Endothelial cell of umbilical vein (primary cell): ENCODE measurements around the gene IFNA4. TPM values are rescaled to one million over a fixed set of nuclear protein-coding genes. Genes with fewer than 3 reads are reported as not detected.
"Not testable (repeated sequence)": the region's sequence is repeated elsewhere in the genome, so short reads cannot be mapped to it uniquely, and the experiment has no call there.

Experiments
- BruUV-seq: library from RNA; stranded (reverse); fragments of 400-500 nt; replicated peaks from 2 replicates; lab custom pipeline; 2021; lab: Mats Ljungman, UMichigan
- CTCF ChIA-PET: fragments of 300-600, 350-600 bp; sonication (Branson Sonifier 250); formaldehyde crosslinking; loops from one replicate; lab custom pipeline; 2021; ENCODE audit warnings: antibody characterized with exemption, inconsistent platforms; lab: Charles Lee
- POLR2A ChIA-PET: fragments of 300-600, 350-600 bp; sonication (Branson Sonifier 250); formaldehyde crosslinking; loops from one replicate; lab custom pipeline; 2021; ENCODE audit warnings: antibody characterized with exemption, inconsistent platforms; lab: Charles Lee
- DNase-seq: peaks from one replicate; pipeline ENCODE4 v3.0.0-alpha.2; 2011; ENCODE audit warnings: low read depth, low spot score
- FAIRE-seq: peaks from 2 replicates; lab custom pipeline; 2011; peaks lifted over from hg19 to GRCh38; lab: Jason Lieb, UNC
- H2AFZ ChIP-seq: 2 replicates; pipeline ENCODE4 v1.6.0; 2012; ENCODE audit warnings: low read depth, low read length, control low read depth, inconsistent platforms
- H3K27ac ChIP-seq: 2 replicates; pipeline ENCODE4 v1.5.1; 2011; ENCODE audit warnings: low read depth, mild to moderate bottlenecking, control low read depth, low read length, moderate library complexity; ENCODE audit not compliant: insufficient read depth
- H3K27me3 ChIP-seq, 2 experiments: 2 replicates each; pipeline versions ENCODE4 v1.6.0 to v1.6.1; 2011; ENCODE audit warnings: low read length in 2 of 2, mixed read lengths in 1 of 2; ENCODE audit not compliant: control insufficient read depth in 2 of 2, insufficient read depth in 2 of 2
- H3K36me3 ChIP-seq, 2 experiments: 2 replicates in 1 of 2; 3 replicates in 1 of 2; pipeline ENCODE4 v1.5.1; 2011; ENCODE audit warnings: low read length in 2 of 2, mild to moderate bottlenecking in 1 of 2, moderate library complexity in 1 of 2; ENCODE audit not compliant: control insufficient read depth in 2 of 2, insufficient read depth in 2 of 2; ENCODE audit errors: extremely low read depth in 1 of 2
- H3K4me1 ChIP-seq: 3 replicates; pipeline ENCODE4 v1.5.1; 2011; ENCODE audit warnings: mild to moderate bottlenecking, low read length; ENCODE audit not compliant: control insufficient read depth, insufficient read depth; ENCODE audit errors: extremely low read depth
- H3K4me2 ChIP-seq: 2 replicates; pipeline ENCODE4 v1.6.1; 2011; ENCODE audit warnings: low read length, control low read depth, mixed read lengths; ENCODE audit not compliant: insufficient read depth
- H3K4me3 ChIP-seq, 3 experiments: fragments of 200-600 bp in 1 of 3; sonication (generic), shearing (Covaris generic) in 1 of 3; replicated peaks in 1 of 3; 2 replicates each; pipeline ENCODE4 v1.5.1; 2011 to 2016; ENCODE audit warnings: control low read depth in 3 of 3, low read length in 3 of 3, mild to moderate bottlenecking in 2 of 3, inconsistent platforms in 1 of 3, low read depth in 1 of 3, moderate library complexity in 1 of 3; ENCODE audit not compliant: insufficient read depth in 1 of 3
- H3K79me2 ChIP-seq: 2 replicates; pipeline ENCODE4 v1.6.0; 2012; ENCODE audit warnings: low read length, inconsistent platforms; ENCODE audit not compliant: control insufficient read depth, insufficient read depth
- H3K9ac ChIP-seq: replicated peaks from 2 replicates; pipeline ENCODE3; 2011; ENCODE audit warnings: low read length, control low read depth; ENCODE audit not compliant: insufficient read depth; ENCODE audit errors: extremely low read depth
- H3K9me1 ChIP-seq: replicated peaks from 3 replicates; pipeline ENCODE4 v1.6.0; 2011; ENCODE audit warnings: mild to moderate bottlenecking, low read length; ENCODE audit not compliant: control insufficient read depth, insufficient read depth; ENCODE audit errors: extremely low read depth
- H3K9me3 ChIP-seq: replicated peaks from 2 replicates; pipeline ENCODE4 v1.5.1; 2012; ENCODE audit warnings: low read length, inconsistent platforms; ENCODE audit not compliant: control insufficient read depth, insufficient read depth
- H4K20me1 ChIP-seq: replicated peaks from 2 replicates; pipeline ENCODE3; 2011; ENCODE audit warnings: mild to moderate bottlenecking, low read length; ENCODE audit not compliant: control insufficient read depth, insufficient read depth; ENCODE audit errors: extremely low read depth
- CTCF ChIP-seq, 2 donors: IDR thresholded peaks; 1 replicate in 1 of 2; 2 replicates in 1 of 2; pipeline ENCODE4 v1.5.1; 2011; ENCODE audit warnings: low read length in 2 of 2, mild to moderate bottlenecking in 2 of 2, moderate library complexity in 2 of 2, control low read depth in 1 of 2, inconsistent platforms in 1 of 2, low read depth in 1 of 2; ENCODE audit not compliant: insufficient read depth in 1 of 2; ENCODE audit errors: extremely low read depth in 1 of 2
- FOS ChIP-seq: IDR thresholded peaks from 2 replicates; pipeline ENCODE4 v1.6.1; 2011; ENCODE audit warnings: mild to moderate bottlenecking, low read length, moderate library complexity, borderline replicate concordance; ENCODE audit not compliant: insufficient read depth
- GATA2 ChIP-seq: IDR thresholded peaks from 2 replicates; pipeline ENCODE4 v1.7.0; 2011; ENCODE audit warnings: low read depth, mild to moderate bottlenecking, moderate library complexity, mixed read lengths, low read length; ENCODE audit not compliant: insufficient read length, insufficient read depth
- JUN ChIP-seq: IDR thresholded peaks from 2 replicates; pipeline ENCODE4 v1.6.1; 2011; ENCODE audit warnings: borderline replicate concordance, low read depth; ENCODE audit not compliant: insufficient read length, insufficient read depth
- MAX ChIP-seq: IDR thresholded peaks from 2 replicates; pipeline ENCODE4 v1.6.1; 2011; ENCODE audit not compliant: insufficient read depth, insufficient read length
- MYC ChIP-seq: IDR thresholded peaks from one replicate; pipeline ENCODE4 v1.6.1; 2011; ENCODE audit warnings: mild to moderate bottlenecking, low read depth, low read length
- POLR2A ChIP-seq: IDR thresholded peaks from 2 replicates; pipeline ENCODE4 v1.6.1; 2012; ENCODE audit warnings: low read depth, mild to moderate bottlenecking, control low read depth, low read length
- POLR2AphosphoS5 ChIP-seq: IDR thresholded peaks from 2 replicates; pipeline ENCODE4 v1.6.1; 2012; ENCODE audit warnings: low read depth, mild to moderate bottlenecking, control low read depth, low read length, moderate library complexity; ENCODE audit not compliant: insufficient read depth
- dilution Hi-C: fragments of 300-500 bp; cut with MboI; formaldehyde crosslinking; loops from one replicate; pipeline ENCODE4 v1.15.0; 2019; ENCODE audit warnings: low sequenced_read_pairs; ENCODE audit not compliant: extremely low pct_ligation_motif_present
- intact Hi-C: fragments of 100-400 bp; cut with micrococcal nuclease; formaldehyde crosslinking; loops from one replicate; pipeline ENCODE4 v1.10.0; 2022
- polyA plus RNA-seq, 4 experiments: library from polyadenylated mRNA; depleted of rRNA in 3 of 4; stranded (reverse) in 3 of 4; unstranded in 1 of 4; fragments of >200 nt; gene quantifications; 2 replicates each; pipeline versions ENCODE4 v1.2.1 to v1.2.3, GENCODE V29; 2011 to 2012; ENCODE audit warnings: missing spikeins in 1 of 4
- total RNA-seq: library from RNA; stranded (reverse); gene quantifications from 2 replicates; pipeline ENCODE4 v1.2.3, GENCODE V29; 2021

IFNA4 gene
- total and polyA plus RNA-seq, 2 donors (not counting 3 experiments of a cell fraction or from before 2014, with no cell fraction given), result not detected

DNA sequence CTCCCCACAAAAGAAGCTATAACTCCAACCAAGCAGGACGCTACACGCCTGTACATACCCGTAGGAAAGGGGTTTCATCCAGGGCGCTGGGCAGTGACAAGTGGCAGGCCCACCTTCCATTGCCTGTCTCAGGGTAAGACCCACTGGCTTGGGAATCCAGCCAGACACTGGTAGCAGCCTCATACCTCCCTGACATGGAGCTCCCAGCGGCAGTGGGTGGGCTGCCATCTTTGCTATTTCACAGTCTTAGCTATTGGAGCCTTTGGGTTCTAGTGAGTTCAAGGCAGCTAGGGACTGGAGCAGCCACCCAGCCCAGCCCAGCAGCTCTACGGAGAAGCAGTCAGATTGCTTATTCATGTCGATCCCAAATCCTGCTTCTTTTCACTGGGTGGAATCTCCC lies 22.9 kb upstream of the IFNA4 start:
- no TSS peak for BruUV-seq
- peaks cover 0 to 8% of the 10 kb centered on the region in 2 experiments for H3K27me3 ChIP-seq
- POLR2A ChIA-PET, result no interaction called here
- DNase-seq (no peak), FAIRE-seq (no peak)
- dilution Hi-C loops (no loop called here), intact Hi-C loops (no loop called here)
- H4K20me1 ChIP-seq, result no peaks in the 10 kb centered on the region
- H3K27ac ChIP-seq, result no peak overlapping the region
- no peak overlapping the region for H2AFZ ChIP-seq
- no peak overlapping the region for H3K9ac ChIP-seq
- TF ChIP-seq MYC (no peak), POLR2A (no peak), GATA2 (no peak), MAX (no peak), JUN (no peak), FOS (no peak), POLR2AphosphoS5 (no peak), CTCF (IDR thresholded peaks at IDR 0.05; ENCODE audit: extremely low read depth in 1 of 2, insufficient read depth in 1 of 2, low read depth in 1 of 2, low read length in 2 of 2) (no peak)
- no peak overlapping the region for H3K4me2 ChIP-seq
- no peaks in the 10 kb centered on the region for H3K9me3 ChIP-seq
- CTCF ChIA-PET, result no interaction called here
- no peaks in the 10 kb centered on the region for H3K79me2 ChIP-seq
- no peaks in the 10 kb centered on the region for H3K9me1 ChIP-seq
- H3K4me3 ChIP-seq, result no peak overlapping the region
- no peaks in the 10 kb centered on the region for H3K36me3 ChIP-seq
- H3K4me1 ChIP-seq, result no peaks in the 10 kb centered on the region

GRCh38 chr9:21207043-21207442 lies 19.7 kb upstream of the IFNA4 start, which contains the start of gene IFNA10:
Gene IFNA10, minus strand, starts transcription at chr9:21207143. Its CDS starts 46 bp downstream, at chr9:21207097.
- H3K9ac ChIP-seq, H3K9me1 ChIP-seq, H3K27ac ChIP-seq, H3K79me2 ChIP-seq, H4K20me1 ChIP-seq, intact Hi-C loops, H2AFZ ChIP-seq, dilution Hi-C loops, H3K9me3 ChIP-seq, H3K27me3 ChIP-seq, H3K4me3 ChIP-seq, BruUV-seq, CTCF ChIA-PET, H3K4me1 ChIP-seq, H3K36me3 ChIP-seq, DNase-seq, FAIRE-seq, POLR2A ChIA-PET, H3K4me2 ChIP-seq: not testable (repeated sequence)
